Measurements from ENCODE around the gene NACC2.

GRCh38 chr9:136052991-136053756, 41.9 kb downstream of the NACC2 start:
- TF ChIP-seq CTCF (IDR thresholded peaks at IDR 0.05) (no peak), POLR2A (IDR thresholded peaks at IDR 0.05) (no peak)
